ENCODE results near the gene CAND2. TPM values are rescaled to one million over a fixed set of nuclear protein-coding genes. Genes with fewer than 3 reads are reported as not detected.

Gene CAND2
- total and polyA plus RNA-seq, 9 of the 15 experiments (the other 6 are each of a cell fraction or from before 2014, with no cell fraction given) = 0.91 to 14.9 (median 4.3) TPM

DNA sequence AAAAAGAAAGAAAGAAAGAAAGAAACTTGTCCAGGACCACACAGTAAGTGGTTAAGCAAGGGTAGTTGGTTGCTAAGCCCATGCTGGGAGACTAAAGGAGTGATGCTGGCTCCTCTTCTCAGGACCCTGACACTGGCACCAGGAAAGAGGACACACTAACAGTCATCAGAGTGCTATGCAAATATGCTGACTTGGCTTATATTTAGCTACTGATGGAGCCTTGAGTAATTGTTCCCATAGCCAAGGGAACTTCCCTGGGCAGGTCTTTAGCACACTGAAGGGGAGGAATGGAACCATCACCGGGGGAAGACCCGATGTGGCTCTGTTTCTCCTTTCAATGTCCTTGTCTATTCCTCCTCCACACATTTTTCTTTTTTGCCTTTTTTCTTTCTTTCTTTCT, 43.7 kb upstream of the CAND2 start:
- H3K9me3 ChIP-seq (replicated peaks; ENCODE audit: control insufficient read depth, insufficient read depth, low read depth, low read length) = no peaks in the 10 kb centered on the region
- no peak overlapping the region for H3K27ac ChIP-seq (ENCODE audit: extremely low read depth, low read depth, low read length)
- FAIRE-seq = no peak
- ChIA-PET POLR2A (interaction anchor here (0.8 kb wide), 1 partner anchor 51 kb away, joined by 4 read pairs; no protein-coding TSS in a partner anchor), CTCF (ENCODE audit: low intra/inter-chr PET ratio) (no interaction called here)
- 28% methylated on average over 2 of the region's 2 CpGs for WGBS (ENCODE audit: insufficient coverage, low coverage, missing lambda C conversion rate)
- H2AFZ ChIP-seq (ENCODE audit: low read depth, low read length) = no peak overlapping the region
- peaks cover 0 to 2% of the 10 kb centered on the region in 2 experiments; a peak in 3 of 5 replicates for H3K27me3 ChIP-seq (ENCODE audit: control insufficient read depth in 2 of 2, insufficient read depth in 2 of 2, low read length in 2 of 2)
- no peak for DNase-seq (ENCODE audit: extremely low read depth in 1 of 4, low spot score in 3 of 4)
- in situ Hi-C loops (cut with MboI) (no loop called here), intact Hi-C loops (cut with micrococcal nuclease) (no loop called here)
- no peak overlapping the region for H3K4me3 ChIP-seq
- no peak for ATAC-seq
- no peaks in the 10 kb centered on the region for H3K9me1 ChIP-seq (ENCODE audit: control insufficient read depth, insufficient read depth, low read length)
- BruUV-seq (replicated peaks) = no TSS peak
- H3K4me2 ChIP-seq (ENCODE audit: insufficient read depth, low read length) = no peak overlapping the region
- no peaks in the 10 kb centered on the region for H3K79me2 ChIP-seq (ENCODE audit: control insufficient read depth, insufficient read depth, low read length)
- peaks cover 0 to 27% of the 10 kb centered on the region in 2 experiments; a peak in 4 of 5 replicates for H3K4me1 ChIP-seq (replicated peaks in 1 of 2; ENCODE audit: control insufficient read depth in 2 of 2, insufficient read depth in 2 of 2, low read length in 2 of 2)
- H3K36me3 ChIP-seq (ENCODE audit: control insufficient read depth, insufficient read depth, low read length) = no peaks in the 10 kb centered on the region
- no peaks in the 10 kb centered on the region for H4K20me1 ChIP-seq (replicated peaks; ENCODE audit: control insufficient read depth, insufficient read depth, low read length)
- H3K9ac ChIP-seq (ENCODE audit: insufficient read depth in 1 of 2, low read depth in 2 of 2, low read length in 2 of 2) = no peak overlapping the region
- TF ChIP-seq ZNF316 (IDR thresholded peaks at IDR 0.05) (peak; percentile 99), MAFF (IDR thresholded peaks at IDR 0.05; ENCODE audit: low read length) (peak; percentile 98), NRF1 (conservative IDR thresholded peaks at IDR 0.05 in 1 of 2, IDR thresholded peaks at IDR 0.05 in 1 of 2) (no peak), HDAC2 (IDR thresholded peaks at IDR 0.05) (no peak), CBFB (CRISPR knock-in tag; IDR thresholded peaks at IDR 0.05) (no peak), HSF4 (CRISPR knock-in tag; IDR thresholded peaks at IDR 0.05; ENCODE audit: borderline replicate concordance) (no peak), IRF2 (CRISPR knock-in tag; IDR thresholded peaks at IDR 0.05) (no peak), ZNF41 (CRISPR knock-in tag; conservative IDR thresholded peaks at IDR 0.05) (no peak), RB1 (IDR thresholded peaks at IDR 0.05; ENCODE audit: low read depth) (no peak), MED1 (CRISPR knock-in tag; IDR thresholded peaks at IDR 0.05; ENCODE audit: borderline replicate concordance) (no peak), C11orf30 (IDR thresholded peaks at IDR 0.05; ENCODE audit: low read depth) (peak; percentile 98), ARNT (IDR thresholded peaks at IDR 0.05) (no peak), FOS (IDR thresholded peaks at IDR 0.05; ENCODE audit: extremely low read depth, insufficient read length) (no peak)
- TF ChIP-seq, protein P1, sequence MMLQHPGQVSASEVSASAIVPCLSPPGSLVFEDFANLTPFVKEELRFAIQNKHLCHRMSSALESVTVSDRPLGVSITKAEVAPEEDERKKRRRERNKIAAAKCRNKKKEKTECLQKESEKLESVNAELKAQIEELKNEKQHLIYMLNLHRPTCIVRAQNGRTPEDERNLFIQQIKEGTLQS (IDR thresholded peaks at IDR 0.05) = no peak
- TF ChIP-seq, protein P1 (CRISPR knock-in tag; conservative IDR thresholded peaks at IDR 0.05) = no peak
- TF ChIP-seq, protein P2, sequence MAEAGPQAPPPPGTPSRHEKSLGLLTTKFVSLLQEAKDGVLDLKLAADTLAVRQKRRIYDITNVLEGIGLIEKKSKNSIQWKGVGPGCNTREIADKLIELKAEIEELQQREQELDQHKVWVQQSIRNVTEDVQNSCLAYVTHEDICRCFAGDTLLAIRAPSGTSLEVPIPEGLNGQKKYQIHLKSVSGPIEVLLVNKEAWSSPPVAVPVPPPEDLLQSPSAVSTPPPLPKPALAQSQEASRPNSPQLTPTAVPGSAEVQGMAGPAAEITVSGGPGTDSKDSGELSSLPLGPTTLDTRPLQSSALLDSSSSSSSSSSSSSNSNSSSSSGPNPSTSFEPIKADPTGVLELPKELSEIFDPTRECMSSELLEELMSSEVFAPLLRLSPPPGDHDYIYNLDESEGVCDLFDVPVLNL (CRISPR knock-in tag; IDR thresholded peaks at IDR 0.05; ENCODE audit: low read depth) = no peak
- TF ChIP-seq, protein P3, sequence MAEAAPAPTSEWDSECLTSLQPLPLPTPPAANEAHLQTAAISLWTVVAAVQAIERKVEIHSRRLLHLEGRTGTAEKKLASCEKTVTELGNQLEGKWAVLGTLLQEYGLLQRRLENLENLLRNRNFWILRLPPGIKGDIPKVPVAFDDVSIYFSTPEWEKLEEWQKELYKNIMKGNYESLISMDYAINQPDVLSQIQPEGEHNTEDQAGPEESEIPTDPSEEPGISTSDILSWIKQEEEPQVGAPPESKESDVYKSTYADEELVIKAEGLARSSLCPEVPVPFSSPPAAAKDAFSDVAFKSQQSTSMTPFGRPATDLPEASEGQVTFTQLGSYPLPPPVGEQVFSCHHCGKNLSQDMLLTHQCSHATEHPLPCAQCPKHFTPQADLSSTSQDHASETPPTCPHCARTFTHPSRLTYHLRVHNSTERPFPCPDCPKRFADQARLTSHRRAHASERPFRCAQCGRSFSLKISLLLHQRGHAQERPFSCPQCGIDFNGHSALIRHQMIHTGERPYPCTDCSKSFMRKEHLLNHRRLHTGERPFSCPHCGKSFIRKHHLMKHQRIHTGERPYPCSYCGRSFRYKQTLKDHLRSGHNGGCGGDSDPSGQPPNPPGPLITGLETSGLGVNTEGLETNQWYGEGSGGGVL (CRISPR knock-in tag; IDR thresholded peaks at IDR 0.05) = no peak
- TF ChIP-seq, protein P4, sequence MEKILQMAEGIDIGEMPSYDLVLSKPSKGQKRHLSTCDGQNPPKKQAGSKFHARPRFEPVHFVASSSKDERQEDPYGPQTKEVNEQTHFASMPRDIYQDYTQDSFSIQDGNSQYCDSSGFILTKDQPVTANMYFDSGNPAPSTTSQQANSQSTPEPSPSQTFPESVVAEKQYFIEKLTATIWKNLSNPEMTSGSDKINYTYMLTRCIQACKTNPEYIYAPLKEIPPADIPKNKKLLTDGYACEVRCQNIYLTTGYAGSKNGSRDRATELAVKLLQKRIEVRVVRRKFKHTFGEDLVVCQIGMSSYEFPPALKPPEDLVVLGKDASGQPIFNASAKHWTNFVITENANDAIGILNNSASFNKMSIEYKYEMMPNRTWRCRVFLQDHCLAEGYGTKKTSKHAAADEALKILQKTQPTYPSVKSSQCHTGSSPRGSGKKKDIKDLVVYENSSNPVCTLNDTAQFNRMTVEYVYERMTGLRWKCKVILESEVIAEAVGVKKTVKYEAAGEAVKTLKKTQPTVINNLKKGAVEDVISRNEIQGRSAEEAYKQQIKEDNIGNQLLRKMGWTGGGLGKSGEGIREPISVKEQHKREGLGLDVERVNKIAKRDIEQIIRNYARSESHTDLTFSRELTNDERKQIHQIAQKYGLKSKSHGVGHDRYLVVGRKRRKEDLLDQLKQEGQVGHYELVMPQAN (IDR thresholded peaks at IDR 0.05; ENCODE audit: borderline replicate concordance) = no peak
- TF ChIP-seq, protein P5, sequence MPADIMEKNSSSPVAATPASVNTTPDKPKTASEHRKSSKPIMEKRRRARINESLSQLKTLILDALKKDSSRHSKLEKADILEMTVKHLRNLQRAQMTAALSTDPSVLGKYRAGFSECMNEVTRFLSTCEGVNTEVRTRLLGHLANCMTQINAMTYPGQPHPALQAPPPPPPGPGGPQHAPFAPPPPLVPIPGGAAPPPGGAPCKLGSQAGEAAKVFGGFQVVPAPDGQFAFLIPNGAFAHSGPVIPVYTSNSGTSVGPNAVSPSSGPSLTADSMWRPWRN (IDR thresholded peaks at IDR 0.05; ENCODE audit: low read depth) = no peak

Measured in K562 (cell line).